A549 (cell line): ENCODE results near the gene PIAS4. TPM values are rescaled to one million over a fixed set of nuclear protein-coding genes. Genes with fewer than 3 reads are reported as not detected.

Experiments
- ATAC-seq, 2 experiments: fragments of 200-7000 bp in 1 of 2; fragments of >200 bp in 1 of 2; cut with Nextera tagmentation in 1 of 2; cut with Tn5 transposase in 1 of 2; 3 replicates each; pipeline versions ENCODE4 v1.8.0 to v1.9.1; 2018 to 2020; ENCODE audit warnings: mild to moderate bottlenecking in 1 of 2, moderate library complexity in 1 of 2
- CTCF ChIA-PET: fragments of 300-600 bp; sonication (Branson Sonifier 250); formaldehyde crosslinking; extraction: SDS; loops from one replicate; lab custom pipeline; 2021; ENCODE audit warnings: antibody characterized with exemption, inconsistent platforms; lab: Yijun Ruan, JAX
- POLR2A ChIA-PET: fragments of 350-600 bp; formaldehyde crosslinking; extraction: SDS; loops from one replicate; lab custom pipeline; 2021; ENCODE audit warnings: antibody characterized with exemption, inconsistent platforms; lab: Yijun Ruan, JAX
- DNase-seq, 2 experiments: peaks; one replicate each; pipeline versions ENCODE4 v3.0.0 to v3.0.0-alpha.2; 2011 to 2016; ENCODE audit warnings: low read depth in 1 of 2, low spot score in 1 of 2
- FAIRE-seq: peaks from 2 replicates; lab custom pipeline; 2011; peaks lifted over from hg19 to GRCh38; lab: Jason Lieb, UNC
- H3K27ac ChIP-seq, 2 experiments: fragments of >200 bp; sonication (Bioruptor Twin); formaldehyde crosslinking; 3 replicates each; pipeline ENCODE4 v1.5.1; 2016 to 2017
- H3K4me1 ChIP-seq: fragments of >200 bp; sonication (Bioruptor Twin); formaldehyde crosslinking; 3 replicates; pipeline ENCODE4 v1.6.1; 2016
- H3K4me2 ChIP-seq: fragments of >200 bp; sonication (Bioruptor Twin); formaldehyde crosslinking; 3 replicates; pipeline ENCODE4 v1.6.1; 2016
- H3K4me3 ChIP-seq: fragments of >200 bp; sonication (Bioruptor Twin); formaldehyde crosslinking; 3 replicates; pipeline ENCODE4 v1.5.1; 2016
- H3K9me3 ChIP-seq: fragments of >200 bp; sonication (Bioruptor Twin); formaldehyde crosslinking; 3 replicates; pipeline ENCODE4 v1.6.1; 2016
- BCL3 ChIP-seq: fragments of >200 bp; sonication (Bioruptor Twin); formaldehyde crosslinking; IDR thresholded peaks from 3 replicates; pipeline ENCODE4 v1.6.1; 2016
- BHLHE40 ChIP-seq: IDR thresholded peaks from 2 replicates; pipeline ENCODE4 v1.6.1; 2012; ENCODE audit warnings: low read depth, low read length, inconsistent platforms
- GATA3 ChIP-seq: IDR thresholded peaks from 2 replicates; pipeline ENCODE4 v1.6.1; 2012; ENCODE audit warnings: borderline replicate concordance
- HOXB5 ChIP-seq: fragments of 250-450 bp; sonication (Bioruptor Pico); IDR thresholded peaks from 2 replicates; pipeline ENCODE4 v1.5.0; 2020; ENCODE audit warnings: mild to moderate bottlenecking, moderate library complexity
- KDM1A ChIP-seq: fragments of 200-600 bp; sonication (generic); IDR thresholded peaks from 2 replicates; pipeline ENCODE4 v1.6.1; 2016; ENCODE audit warnings: low read depth, mild to moderate bottlenecking
- KDM5A ChIP-seq: fragments of 200-600 bp; sonication (generic); IDR thresholded peaks from 2 replicates; pipeline ENCODE4 v1.6.1; 2016; ENCODE audit warnings: antibody characterized with exemption, mild to moderate bottlenecking
- NR3C1 ChIP-seq: fragments of >200 bp; sonication (Bioruptor Twin); formaldehyde crosslinking; IDR thresholded peaks from 3 replicates; pipeline ENCODE4 v1.6.1; 2017
- PHF8 ChIP-seq: fragments of 200-600 bp; sonication (generic); IDR thresholded peaks from 2 replicates; pipeline ENCODE4 v1.6.1; 2016; ENCODE audit warnings: low read depth, mild to moderate bottlenecking, antibody characterized with exemption, moderate library complexity, borderline replicate concordance
- POLR2A ChIP-seq: IDR thresholded peaks from 2 replicates; pipeline ENCODE4 v1.6.1; 2012; ENCODE audit warnings: mild to moderate bottlenecking, low read length
- SREBF2 ChIP-seq: fragments of 450-650 bp; IDR thresholded peaks from 2 replicates; pipeline ENCODE4 v1.6.1; 2014; ENCODE audit warnings: mild to moderate bottlenecking, moderate library complexity
- TFCP2L1 ChIP-seq: fragments of 250-450 bp; sonication (Bioruptor Pico); IDR thresholded peaks from 2 replicates; pipeline ENCODE4 v1.5.0; 2021; ENCODE audit warnings: mild to moderate bottlenecking
- ZC3H11A ChIP-seq: fragments of 450-650 bp; IDR thresholded peaks from 2 replicates; pipeline ENCODE4 v1.6.1; 2014; ENCODE audit warnings: antibody characterized with exemption, mild to moderate bottlenecking
- ZNF302 ChIP-seq: fragments of 250-450 bp; sonication (Bioruptor Pico); IDR thresholded peaks from 2 replicates; pipeline ENCODE4 v1.9.0; 2021; ENCODE audit warnings: inconsistent platforms, mild to moderate bottlenecking, moderate library complexity
- WGBS: methylation state at CpG from one replicate; pipeline ENCODE4 v1.1.6; 2017; ENCODE audit errors: missing lambda C conversion rate; 5-methylcytosine and 5-hydroxymethylcytosine counted together
- polyA plus RNA-seq, 4 experiments: library from polyadenylated mRNA; depleted of rRNA in 3 of 4; stranded (reverse); fragments of >200 nt; fragmentation: RNase III in 1 of 4; extraction: RNeasy Plus Mini Kit Qiagen cat#74134 plus additional on column Dnase treatment in 1 of 4; gene quantifications; 2 replicates in 3 of 4; 3 replicates in 1 of 4; pipeline ENCODE4 v1.2.3, GENCODE V29; 2011 to 2017
- TF ChIP-seq, protein P1 (sequence below): IDR thresholded peaks from 2 replicates; pipeline ENCODE4 v1.6.1; 2012

The PIAS4 gene
- polyA plus RNA-seq, 2 of the 4 experiments (the other 2 are of a cell fraction), result 5.2 to 12.8 TPM

- TF ChIP-seq KDM1A, result no peak
These were observed 58.7 kb downstream of the PIAS4 start (continued) for GRCh38 chr19:4066176-4066606.

GRCh38 chr19:4066682-4067395, 59.3 kb downstream of the PIAS4 start, which contains the start of gene ZBTB7A:
TSS of gene ZBTB7A (minus strand) at chr19:4066899. CDS start at chr19:4055232, 11,667 bp downstream.
- ChIA-PET CTCF (no interaction called here), POLR2A (no interaction called here)
- Histone ChIP-seq H3K4me2 (peak within 1 kb of the TSS; percentile 87), H3K4me3 (peak within 1 kb of the TSS; percentile 96), H3K27ac (peak within 1 kb of the TSS; percentile 97 to 100), H3K9me3 (no peaks in the 10 kb centered on the region), H3K4me1 (peaks cover 25% of the 10 kb centered on the region)
- TF ChIP-seq TFCP2L1 (CRISPR knock-in tag), result no peak
- TF ChIP-seq SREBF2, result no peak
- TF ChIP-seq NR3C1, result no peak
- 0 out of 2 replicates have a peak, but pooled peaks have one; percentile 13 for TF ChIP-seq PHF8
- TF ChIP-seq, protein P1, sequence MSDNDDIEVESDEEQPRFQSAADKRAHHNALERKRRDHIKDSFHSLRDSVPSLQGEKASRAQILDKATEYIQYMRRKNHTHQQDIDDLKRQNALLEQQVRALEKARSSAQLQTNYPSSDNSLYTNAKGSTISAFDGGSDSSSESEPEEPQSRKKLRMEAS, result 0 out of 2 replicates have a peak, but pooled peaks have one; percentile 16
- TF ChIP-seq KDM1A, result no peak
- no peak for TF ChIP-seq HOXB5 (CRISPR knock-in tag)
- TF ChIP-seq POLR2A, result peak; percentile 40; the same call in 1 of the 2 replicates
- no peak for TF ChIP-seq KDM5A
- no peak for TF ChIP-seq BHLHE40
- no CpG with 5 or more reads among the region's 85 CpGs for WGBS
- ATAC-seq, result peak; percentile 56 to 65
- peak; percentile 70 to 83 for DNase-seq
- no peak for FAIRE-seq

GRCh38 chr19:4067396-4068046, 60.0 kb downstream of the PIAS4 start:
- no peaks in the 10 kb centered on the region for H3K9me3 ChIP-seq
- no peak for DNase-seq
- H3K4me3 ChIP-seq, result peak overlapping the region; percentile 95
- H3K27ac ChIP-seq, result peak overlapping the region; percentile 96 to 100
- TF ChIP-seq NR3C1, result no peak
- no peak for TF ChIP-seq ZNF302 (CRISPR knock-in tag)
- 0 out of 2 replicates have a peak, but pooled peaks have one; percentile 18 for TF ChIP-seq POLR2A
- 6% methylated on average over 6 of the region's 58 CpGs for WGBS
- H3K4me2 ChIP-seq, result peak overlapping the region; percentile 87
- POLR2A ChIA-PET, result no interaction called here
- peaks cover 18% of the 10 kb centered on the region for H3K4me1 ChIP-seq
- ATAC-seq, result peak in 1 of 2 experiments; percentile 1; a peak in 1 of 6 replicates
- CTCF ChIA-PET, result no interaction called here
- FAIRE-seq, result no peak

DNA sequence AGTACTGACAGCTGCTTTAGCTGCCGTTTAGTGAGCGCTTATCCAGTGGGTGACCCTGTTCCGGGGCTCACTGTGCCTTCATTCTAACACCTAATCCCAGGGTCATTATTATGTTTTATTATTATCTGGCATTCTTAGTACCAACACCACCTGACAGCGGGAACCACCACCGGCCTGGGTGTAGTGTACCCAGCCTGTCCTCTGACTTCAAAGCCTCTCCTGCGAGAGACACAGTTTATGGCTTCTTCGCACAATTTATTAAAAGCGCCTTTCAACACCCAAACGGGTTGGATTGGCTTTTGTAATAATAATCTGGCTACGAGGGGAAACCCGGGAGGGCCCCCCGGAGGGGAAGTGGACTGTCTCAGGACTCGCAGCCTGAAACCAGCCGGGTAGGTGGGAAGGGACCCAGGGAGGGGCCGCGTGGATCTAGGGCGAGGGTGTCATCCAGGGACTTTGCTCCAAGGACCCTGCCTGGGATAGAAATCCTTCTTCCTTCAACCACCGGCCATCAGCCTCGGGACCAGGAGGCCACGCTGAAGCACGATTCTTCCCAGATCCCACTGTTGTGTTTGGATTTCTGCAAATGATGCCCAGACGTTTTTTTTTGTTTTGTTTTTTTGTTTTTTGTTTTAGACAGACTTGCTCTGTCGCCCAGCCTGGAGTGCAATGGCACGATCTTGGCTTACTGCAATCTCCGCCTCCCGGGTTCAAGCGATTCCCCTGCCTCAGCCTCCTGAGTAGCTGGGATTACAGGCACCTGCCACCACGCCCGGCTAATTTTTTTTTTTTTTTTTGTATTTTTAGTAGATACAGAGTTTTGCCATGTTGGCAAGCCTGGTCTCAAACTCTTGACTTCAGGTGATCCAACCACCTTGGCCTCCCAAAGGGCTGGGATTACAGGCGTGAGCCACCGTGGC, 60.8 kb downstream of the PIAS4 start:
- 47% methylated on average over 28 of the region's 31 CpGs for WGBS
- Histone ChIP-seq H3K4me1 (peaks cover 10% of the 10 kb centered on the region), H3K4me2 (peak overlapping the region; percentile 87), H3K4me3 (peak overlapping the region; percentile 95), H3K27ac (peak overlapping the region; percentile 96 to 100), H3K9me3 (no peaks in the 10 kb centered on the region)
- no peak for TF ChIP-seq ZC3H11A
- no peak for TF ChIP-seq GATA3
- no peak for TF ChIP-seq KDM1A
- TF ChIP-seq BCL3, result no peak
- ATAC-seq (no peak), DNase-seq (no peak), FAIRE-seq (no peak)
- ChIA-PET CTCF (no interaction called here), POLR2A (no interaction called here)
